Activated CD4-positive, alpha-beta T cell treated with anti-CD3 and anti-CD28 coated beads for 1 hour (primary cell): Measurements from ENCODE around the gene ZNF33A.
"Not testable (repeated sequence)": the region's sequence is repeated elsewhere in the genome, so short reads cannot be mapped to it uniquely, and the experiment has no call there.

Experiments
- DNase-seq: peaks from one replicate; pipeline ENCODE4 v3.0.0-alpha.2; 2020

ZNF33A gene

DNA sequence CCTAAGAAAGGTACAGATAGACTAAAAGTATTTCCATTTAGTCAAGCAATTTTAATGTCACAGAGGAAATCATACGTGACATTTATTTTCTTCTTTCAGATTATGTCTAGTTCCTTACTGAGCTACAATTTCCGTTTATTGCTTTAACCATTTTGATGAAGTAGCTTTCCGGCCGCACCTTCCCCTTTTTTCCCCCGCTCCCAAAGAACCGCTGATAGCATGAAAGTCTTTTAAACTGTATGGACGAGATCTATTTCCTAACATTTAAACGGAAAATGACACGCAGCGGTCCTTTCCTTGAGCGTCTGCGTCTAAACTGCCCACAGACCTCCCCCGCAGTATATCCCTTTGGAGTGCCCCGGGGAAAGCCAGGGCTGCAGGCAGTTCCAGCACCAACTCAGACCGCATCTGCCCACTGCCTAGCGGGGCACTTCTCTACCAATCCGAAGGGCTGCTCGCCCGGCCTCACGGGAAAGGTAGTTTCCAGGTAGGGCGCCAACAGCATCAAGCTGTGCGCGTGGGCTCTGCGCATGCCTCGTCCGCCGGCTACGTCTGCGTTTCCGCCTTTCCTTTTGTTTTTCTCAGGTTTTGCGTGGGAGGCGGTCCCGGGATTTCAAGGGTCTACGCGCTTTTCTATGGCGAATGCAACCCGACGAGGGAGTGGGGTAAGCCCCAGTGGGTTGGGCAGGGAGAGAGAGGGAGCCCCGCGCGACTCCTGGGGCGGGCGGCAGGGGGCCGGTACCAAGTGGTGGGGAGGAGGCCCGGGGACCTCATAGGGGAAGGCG, at the start of gene ZNF33A:
TSS of gene ZNF33A (plus strand) at position 557 of the 785 bp plus-strand sequence. CDS start 1,667 bp downstream, outside the sequence.
- peak; percentile 84 for DNase-seq

DNA sequence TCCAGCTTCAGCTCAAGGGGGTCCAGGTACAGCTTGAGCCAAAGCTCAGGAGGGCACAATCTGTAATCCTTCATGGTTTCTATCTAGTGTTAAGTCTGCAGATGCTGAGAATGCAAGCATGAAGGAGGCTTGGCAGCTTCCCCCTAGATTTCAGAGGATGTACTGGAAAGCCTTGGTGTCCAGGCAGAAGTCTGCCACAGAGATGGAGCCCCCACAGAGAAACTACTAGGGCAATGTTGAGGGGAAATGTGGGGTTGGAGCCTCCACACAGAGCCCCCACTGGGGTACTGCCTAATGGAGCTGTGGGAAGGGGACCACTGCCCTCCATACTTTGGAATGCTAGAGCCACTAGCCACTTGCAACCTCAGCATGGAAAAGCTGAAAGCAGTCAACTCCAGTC, 45.5 kb upstream of the ZNF33A start:
- DNase-seq, result no peak

DNA sequence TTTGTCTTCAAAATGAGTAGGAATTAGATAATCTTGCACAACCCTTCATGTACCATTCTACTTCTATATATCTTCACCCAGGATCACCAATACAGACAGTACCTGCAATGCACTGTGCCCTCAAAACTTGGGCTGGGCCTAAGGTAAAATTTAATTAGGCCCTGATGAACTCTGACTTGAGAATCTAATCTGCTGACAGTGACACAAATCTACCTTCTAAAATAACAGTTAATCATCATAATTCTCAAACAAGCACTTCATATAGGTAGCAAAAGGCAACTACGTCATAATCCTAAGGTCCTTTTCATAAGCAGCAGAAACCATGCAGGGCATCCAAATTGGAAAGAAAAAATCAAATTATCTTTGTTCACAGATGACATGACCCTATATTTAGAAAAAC, 38.1 kb upstream of the ZNF33A start:
- DNase-seq, result no peak

DNA sequence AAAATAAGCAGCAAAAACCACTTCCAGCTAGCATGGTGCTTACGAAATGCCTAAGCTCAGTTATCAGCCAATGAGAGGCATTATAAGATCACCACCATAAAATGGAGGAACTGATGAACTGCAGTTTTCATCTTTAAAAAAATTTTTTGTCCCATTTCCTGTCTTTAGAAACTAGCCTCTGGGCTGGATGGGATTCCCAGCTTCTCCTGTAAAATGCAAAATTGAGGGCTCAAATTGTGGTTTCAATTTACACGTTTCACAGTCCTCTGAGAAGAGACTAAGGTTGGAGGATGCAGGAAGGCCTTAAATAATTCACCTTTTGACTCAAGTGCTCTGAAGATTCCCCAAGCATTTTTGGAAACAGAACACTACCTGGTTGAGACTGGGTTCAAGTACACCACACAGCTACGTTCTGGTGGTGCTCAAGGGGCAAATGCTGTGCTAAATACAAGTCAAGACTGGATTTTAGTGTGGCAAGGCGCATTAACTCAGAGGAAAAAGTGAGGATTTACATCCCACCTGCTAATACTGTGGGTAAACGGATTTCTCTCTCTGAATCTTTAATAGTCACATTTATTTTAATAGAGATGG, 35.0 kb upstream of the ZNF33A start:
- no peak for DNase-seq

DNA sequence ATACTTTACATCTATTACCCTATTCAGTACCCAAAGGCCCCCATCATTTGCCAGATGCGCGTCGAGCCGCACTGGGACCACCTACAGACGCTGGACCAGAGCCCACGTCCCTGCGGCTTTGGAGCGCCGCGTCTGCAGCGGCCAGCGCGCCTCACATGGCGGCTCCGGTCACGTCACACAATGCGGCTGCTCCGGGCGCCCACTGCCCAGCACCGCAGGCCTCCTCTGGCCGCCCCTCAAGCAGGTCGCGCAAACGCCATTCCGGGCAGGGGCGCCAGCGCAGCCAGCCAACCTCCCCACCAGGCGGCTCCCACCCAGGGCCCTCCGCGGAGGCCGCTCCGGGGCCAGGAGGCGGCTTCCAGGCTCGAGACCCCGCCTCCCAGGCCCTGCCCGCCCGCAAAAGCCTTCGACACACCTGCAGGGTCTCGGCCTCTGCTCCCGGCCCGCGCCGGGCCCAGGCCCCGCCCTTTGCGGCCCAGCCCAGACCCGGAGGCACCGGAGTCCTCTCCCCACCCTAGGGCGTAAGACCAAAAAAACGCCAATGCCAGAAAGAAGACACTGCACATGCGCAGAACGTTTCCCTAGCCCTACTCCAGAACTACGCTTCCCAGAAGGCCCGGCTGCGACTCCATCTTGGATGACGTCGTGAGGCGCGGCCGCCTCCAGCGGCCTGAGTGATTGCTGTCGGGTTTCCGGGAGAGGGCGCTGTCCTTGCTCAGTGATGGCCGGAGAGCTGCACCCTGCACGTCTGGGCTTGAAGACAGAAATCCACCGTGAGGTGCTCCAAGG, 34.2 kb upstream of the ZNF33A start, which contains the start of gene ZNF25:
TSS of gene ZNF25 (minus strand) at position 557 of the 789 bp plus-strand sequence. CDS start 4,925 bp downstream, outside the sequence.
- peak; percentile 94 for DNase-seq

DNA sequence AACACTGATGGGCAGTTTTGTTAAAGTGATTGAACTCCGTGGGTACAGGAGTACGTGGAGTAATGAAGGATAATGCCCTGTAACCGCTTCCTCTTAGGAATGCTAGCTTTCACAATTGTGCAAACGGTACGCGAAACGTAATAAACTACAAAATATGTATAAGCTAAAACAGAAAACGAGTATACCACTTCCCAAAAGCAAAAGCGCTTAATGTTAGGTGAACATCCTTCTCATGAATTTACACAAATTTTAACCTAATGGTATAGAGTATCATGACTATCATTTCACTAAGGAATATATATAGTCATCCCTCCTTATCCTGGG, 33.6 kb upstream of the ZNF33A start:
- DNase-seq, result no peak

DNA sequence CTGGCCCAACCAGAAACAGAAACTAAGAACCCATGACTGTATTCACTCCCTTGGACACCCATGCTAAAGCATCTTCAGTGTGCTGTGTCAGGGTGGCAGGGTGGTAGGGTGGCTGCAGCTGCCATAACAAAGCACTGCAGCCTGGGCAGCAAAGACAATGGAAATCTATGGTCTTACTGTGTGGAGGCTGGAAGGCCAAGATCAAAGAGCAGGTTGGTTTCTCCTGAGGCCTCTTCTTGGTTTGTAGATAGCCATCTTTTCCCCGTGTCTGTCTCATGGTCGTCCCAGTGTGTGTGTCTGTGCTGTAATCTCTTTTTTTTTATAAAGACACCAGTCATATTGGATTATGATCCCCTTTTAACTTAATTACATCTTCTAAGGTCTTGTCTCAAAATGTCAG, 18.8 kb upstream of the ZNF33A start:
- no peak for DNase-seq

DNA sequence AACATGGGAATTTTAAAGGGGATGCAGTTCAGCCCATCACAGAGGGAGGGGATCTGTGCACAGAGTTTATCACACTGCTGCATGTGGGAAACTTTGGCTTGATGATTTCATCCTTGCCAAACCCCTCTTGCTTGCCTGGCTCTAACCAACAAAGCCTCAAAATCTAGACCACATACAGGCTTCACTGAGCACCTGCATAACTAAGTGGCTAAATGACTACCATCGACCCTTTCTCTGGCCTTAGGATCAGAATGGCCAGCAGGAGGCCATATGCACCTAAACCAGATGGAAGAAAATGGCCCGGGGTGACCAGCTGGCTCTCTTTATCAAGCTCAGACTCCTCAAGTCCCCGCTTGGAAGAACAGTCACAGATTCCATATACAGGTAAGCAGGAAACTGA, 18.4 kb upstream of the ZNF33A start:
- DNase-seq, result no peak

DNA sequence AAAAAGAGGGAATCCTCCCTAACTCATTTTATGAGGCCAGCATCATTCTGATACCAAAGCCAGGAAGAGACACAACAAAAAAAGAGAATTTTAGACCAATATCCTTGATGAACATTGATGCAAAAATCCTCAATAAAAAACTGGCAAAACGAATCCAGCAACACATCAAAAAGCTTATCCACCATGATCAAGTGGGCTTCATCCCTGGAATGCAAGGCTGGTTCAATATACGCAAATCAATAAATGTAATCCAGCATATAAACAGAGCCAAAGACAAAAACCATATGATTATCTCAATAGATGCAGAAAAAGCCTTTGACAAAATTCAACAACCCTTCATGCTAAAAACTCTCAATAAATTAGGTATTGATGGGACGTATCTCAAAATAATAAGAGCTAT, 11.6 kb upstream of the ZNF33A start:
- not testable (repeated sequence) for DNase-seq

DNA sequence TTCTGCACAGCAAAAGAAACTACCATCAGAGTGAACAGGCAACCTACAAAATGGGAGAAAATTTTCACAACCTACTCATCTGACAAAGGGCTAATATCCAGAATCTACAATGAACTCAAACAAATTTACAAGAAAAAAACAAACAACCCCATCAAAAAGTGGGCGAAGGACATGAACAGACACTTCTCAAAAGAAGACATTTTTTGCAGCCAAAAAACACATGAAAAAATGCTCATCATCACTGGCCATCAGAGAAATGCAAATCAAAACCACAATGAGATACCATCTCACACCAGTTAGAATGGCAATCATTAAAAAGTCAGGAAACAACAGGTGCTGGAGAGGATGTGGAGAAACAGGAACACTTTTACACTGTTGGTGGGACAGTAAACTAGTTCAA, 10.0 kb upstream of the ZNF33A start:
- DNase-seq, result not testable (repeated sequence)

DNA sequence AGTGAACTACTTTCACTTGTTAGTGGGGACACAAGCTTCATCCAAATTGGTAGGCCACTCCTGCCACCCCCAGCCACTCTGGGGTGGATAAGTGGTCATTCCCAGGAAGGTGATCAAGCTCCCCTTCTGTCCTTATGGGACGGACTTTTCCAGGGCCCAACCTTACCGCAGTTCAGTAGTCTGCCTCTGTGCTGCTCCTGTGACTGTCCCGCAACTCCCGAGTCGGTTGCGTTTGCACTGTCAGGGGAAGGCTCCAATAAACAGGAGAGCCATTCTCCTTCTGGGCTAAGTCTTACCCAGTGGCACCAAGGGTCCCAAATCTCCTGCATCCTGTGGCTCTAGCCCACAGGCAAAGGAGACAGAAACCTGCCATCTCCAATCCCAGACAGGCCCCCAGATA, 7.4 kb upstream of the ZNF33A start:
- no peak for DNase-seq

DNA sequence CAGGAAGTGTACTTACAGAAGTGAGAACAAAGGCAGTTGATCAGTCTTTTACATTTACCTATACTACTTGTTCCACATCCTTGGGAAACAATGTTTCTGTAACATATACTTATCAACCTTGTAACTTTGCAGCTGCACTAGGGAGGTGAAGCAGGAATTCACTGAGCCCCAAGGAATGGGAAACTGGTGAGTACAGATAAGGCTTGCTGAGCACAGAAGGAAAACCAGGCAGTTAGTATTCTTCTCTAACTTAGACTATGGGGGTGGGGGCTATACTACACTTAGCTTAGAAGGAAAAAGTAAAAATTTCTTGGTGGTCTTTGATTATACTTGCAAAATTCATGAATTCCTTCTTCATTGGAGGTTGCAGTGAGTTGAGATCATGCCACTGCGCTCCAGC, 6.9 kb upstream of the ZNF33A start:
- DNase-seq, result no peak

DNA sequence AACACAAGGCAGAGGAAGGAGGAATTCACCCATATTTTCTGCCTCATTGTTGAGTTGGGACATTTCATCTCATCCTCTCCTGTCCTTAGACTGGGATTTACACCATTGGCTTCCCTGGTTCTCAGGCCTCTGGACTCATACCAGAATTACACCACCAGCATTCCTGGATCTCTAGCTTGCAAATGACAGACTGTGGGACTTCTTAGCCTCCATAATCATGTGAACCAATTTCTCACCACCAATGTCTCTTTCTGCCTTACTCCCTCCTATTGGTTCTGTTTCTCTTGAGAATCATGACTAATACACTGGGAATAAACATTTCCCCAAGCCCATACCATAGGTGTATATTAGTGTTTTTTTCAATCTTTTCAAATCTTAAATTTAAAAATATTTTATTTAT, 2.9 kb upstream of the ZNF33A start:
- DNase-seq, result no peak

DNA sequence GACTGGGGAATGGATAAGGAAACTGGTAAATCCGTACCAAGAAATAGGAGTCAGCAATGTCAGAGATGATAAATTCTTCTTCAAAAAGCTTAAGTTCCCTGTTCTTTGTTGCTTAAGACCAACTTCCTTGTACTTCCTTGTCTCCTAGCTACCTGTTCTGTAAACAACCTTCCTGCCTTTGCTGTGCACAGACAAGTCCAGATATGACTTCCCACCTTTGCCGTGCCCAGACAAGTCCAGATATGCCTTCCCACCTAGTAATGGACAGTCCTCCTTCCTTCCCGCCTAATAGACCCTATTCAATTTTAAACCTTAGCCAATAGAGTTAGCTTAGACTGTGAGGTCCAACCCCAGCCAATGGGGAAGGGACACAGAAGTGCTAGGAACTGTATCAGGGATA, 2.5 kb upstream of the ZNF33A start:
- no peak for DNase-seq

DNA sequence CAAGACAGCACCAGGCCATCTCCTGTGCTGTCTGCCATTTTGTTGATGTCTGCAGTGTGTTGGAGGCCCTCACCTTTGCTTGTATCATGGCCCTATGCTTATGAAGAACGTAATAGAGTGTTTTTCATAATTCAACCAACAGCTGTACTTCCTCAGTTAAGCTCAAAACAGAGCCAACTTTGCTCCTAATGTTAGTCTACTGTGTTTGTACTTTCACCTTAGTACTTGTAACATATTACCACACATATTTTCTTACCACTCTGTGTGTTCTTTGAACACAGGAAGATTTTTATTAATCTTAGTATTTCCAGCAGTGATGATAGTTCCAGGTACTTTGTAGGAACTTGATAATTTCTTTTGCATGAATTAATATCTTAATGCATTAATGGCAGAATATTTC, 5.9 kb downstream of the ZNF33A start:
- DNase-seq, result no peak

DNA sequence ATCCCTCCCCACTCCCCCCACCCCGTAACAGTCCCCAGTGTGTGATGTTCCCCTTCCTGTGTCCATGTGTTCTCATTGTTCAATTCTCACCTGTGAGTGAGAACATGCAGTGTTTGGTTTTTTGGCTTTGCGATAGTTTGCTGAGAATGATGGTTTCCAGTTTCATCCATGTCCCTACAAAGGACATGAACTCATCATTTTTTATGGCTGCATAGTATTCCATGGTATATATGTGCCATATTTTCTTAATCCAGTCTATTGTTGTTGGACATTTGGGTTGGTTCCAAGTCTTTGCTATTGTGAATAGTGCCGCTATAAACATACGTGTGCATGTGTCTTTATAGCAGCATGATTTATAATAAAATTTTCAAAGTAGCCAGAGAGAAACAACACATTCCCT, 8.6 kb downstream of the ZNF33A start:
- not testable (repeated sequence) for DNase-seq

DNA sequence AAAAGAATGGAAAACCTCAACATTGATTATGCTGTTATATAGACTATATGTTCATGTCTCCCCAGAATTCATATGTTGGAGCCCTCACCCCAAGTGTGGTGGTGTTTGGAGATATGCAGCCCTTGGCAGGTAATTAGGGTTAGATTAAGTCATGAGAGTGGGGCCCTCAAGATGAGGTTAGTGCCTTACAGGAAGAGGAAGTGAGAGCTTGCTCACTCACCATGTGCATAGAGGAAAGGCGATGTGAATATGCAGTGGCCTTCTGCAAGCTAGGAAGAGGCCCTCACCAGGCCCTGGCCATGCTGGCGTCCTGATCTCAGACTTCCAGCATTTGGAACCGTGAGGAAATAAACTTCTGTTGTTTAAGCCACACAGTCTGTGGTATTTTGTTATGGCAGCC, 14.8 kb downstream of the ZNF33A start:
- no peak for DNase-seq

DNA sequence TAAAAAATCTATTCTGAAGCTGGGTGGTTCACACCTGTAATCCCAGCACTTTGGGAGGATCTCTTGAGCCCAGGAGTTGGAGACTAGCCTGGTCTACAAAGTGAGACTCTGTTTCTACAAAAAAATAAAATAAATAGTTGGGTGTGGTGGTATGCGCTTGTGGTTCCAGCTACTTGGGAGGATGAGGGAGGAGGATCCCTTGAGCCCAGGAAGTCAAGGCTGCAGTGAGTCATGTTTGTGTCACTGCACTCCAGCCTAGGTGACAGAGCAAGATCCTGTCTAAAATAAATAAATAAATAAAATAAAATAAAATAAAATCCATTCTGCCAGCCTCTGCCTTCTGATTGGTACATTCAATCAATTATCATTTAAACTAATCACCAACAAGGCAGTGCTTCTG, 17.5 kb downstream of the ZNF33A start:
- DNase-seq, result no peak

DNA sequence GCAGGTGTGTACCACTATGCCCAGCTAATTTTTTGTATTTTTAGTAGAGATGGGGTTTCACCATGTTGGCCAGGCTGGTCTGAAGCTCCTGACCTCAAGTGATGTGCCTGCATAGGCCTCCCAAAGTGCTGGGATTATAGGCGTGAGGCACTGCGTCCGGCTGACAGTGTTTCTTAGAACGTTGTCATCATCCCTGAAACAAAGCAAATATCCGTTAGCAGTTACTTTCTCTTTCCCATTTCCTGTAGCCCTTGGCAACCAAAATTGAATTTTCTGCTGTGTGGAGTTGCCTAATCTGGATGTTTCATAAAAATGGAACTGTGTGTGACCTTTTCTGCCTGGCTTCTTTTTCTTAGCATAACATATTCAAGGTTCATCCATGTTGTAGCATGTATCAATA, 22.4 kb downstream of the ZNF33A start:
- no peak for DNase-seq

DNA sequence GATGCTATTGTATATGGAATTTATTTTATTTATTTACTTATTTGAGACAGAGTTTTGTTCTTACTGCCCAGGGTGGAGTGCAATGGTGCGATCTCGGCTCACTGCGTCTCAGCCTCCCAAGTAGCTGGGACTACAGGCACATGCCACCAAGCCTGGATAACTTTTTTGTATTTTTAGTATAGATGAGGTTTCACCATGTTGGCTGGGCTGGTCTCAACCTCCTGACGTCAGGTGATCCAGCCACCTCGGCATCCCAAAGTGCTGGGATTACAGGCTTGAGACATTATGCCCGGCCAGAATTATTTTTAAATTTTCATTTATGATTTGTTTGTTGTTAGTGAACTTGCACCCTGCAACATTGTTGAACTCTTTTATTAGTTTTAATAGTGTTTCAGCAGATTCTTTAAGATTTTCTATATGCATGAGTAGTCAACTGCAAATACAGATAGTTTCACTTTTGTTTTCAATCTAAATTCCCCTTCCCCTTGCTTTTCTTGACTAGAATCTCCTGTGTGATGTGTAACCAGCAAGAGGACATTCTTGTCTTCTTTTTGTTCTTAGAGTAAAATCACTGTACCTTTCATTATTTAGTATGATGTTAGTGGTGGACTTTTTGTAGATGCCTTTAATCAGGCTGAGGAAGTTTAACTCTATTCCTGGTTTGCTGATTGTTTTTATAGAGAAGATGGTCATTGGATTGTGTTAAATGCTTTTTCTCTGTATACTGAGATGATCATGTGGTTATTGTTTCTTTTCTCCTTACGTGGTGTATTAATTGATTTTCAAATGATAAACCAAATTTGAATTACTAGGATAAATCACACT, 27.8 kb downstream of the ZNF33A start:
- no peak for DNase-seq

DNA sequence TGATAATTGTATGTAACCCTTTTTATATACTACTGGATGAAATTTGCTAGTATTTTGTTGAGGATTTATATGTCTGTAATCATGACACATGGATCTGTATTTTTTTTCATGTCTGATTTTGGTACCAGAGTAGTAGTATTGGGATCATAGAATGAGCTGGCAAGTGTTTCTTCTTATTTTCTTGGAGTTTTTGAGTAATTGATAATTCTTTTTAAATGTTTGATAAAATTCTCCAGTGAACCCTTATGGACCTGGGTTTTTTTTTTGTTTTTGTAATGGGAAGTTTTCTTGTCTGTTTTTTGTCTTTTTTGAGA, 28.4 kb downstream of the ZNF33A start:
- no peak for DNase-seq

DNA sequence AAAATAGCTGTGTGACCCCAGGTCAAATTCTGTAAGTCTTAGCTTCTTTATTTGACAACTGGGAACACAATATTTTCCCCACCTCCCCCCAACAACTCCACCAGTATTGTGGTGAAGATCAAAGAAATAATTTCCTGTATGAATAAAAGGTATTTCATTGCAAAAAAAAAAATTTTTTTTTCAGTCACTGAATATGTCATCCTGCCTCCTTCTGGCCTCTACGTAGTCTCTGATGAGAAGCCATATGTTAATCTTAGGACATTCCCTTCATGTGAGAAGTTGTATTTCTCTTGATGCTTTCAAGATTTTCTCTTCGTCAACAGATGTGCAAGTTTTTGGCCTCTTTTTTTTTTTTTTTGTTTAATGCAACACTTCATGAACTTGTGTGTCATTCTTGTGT, 33.0 kb downstream of the ZNF33A start:
- DNase-seq, result no peak

DNA sequence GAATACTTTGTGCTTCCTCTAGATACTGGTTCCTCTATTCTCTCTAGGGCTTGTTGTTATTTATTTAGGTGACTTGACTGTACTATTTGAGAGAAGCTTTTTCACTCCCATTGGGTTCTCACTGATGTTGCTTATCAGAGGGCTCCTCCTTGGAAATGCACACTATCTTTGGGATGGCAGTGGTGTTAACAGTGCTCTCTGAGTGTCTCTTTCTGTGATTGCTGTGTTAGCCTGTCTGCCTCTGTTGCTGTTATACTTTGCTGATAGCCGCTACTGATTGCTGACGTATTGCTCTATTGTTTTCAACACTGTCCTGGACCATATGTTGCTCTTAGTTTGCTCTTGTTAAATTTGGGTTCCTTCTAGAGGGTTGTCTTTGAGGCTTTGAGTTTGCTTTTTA, 34.7 kb downstream of the ZNF33A start:
- DNase-seq, result no peak
